H9 (cell line): ENCODE data around the gene SRSF10. TPM values are rescaled to one million over a fixed set of nuclear protein-coding genes. Genes with fewer than 3 reads are reported as not detected.

Experiments used
- DNase-seq: peaks from one replicate; pipeline ENCODE4 v3.0.0-alpha.2; 2017
- H2AFZ ChIP-seq: one replicate; pipeline ENCODE4 v1.6.1; 2013; ENCODE audit warnings: mild to moderate bottlenecking, low read length, control low read depth, moderate library complexity
- H2AK5ac ChIP-seq: 2 replicates; pipeline ENCODE4 v1.6.1; 2013; ENCODE audit warnings: low read length, control low read depth, mixed read lengths; ENCODE audit not compliant: insufficient read length
- H2BK120ac ChIP-seq: one replicate; pipeline ENCODE4 v1.6.1; 2013; ENCODE audit warnings: low read depth, mild to moderate bottlenecking, low read length, control low read depth, inconsistent platforms; ENCODE audit not compliant: poor library complexity, severe bottlenecking
- H2BK12ac ChIP-seq: 2 replicates; pipeline ENCODE4 v1.6.1; 2013; ENCODE audit warnings: low read length, control low read depth, mixed read lengths, low read depth; ENCODE audit not compliant: insufficient read length
- H2BK15ac ChIP-seq: 2 replicates; pipeline ENCODE4 v1.6.1; 2013; ENCODE audit warnings: low read depth, low read length, control low read depth
- H2BK20ac ChIP-seq: one replicate; pipeline ENCODE4 v1.6.1; 2013; ENCODE audit warnings: low read depth, mild to moderate bottlenecking, low read length, control low read depth, inconsistent platforms; ENCODE audit not compliant: poor library complexity, severe bottlenecking
- H2BK5ac ChIP-seq: 2 replicates; pipeline ENCODE4 v1.6.1; 2013; ENCODE audit warnings: low read length, control low read depth, mixed read lengths; ENCODE audit not compliant: insufficient read length
- H3K14ac ChIP-seq: 2 replicates; pipeline ENCODE4 v1.6.1; 2013; ENCODE audit warnings: low read length, control low read depth; ENCODE audit not compliant: insufficient read depth
- H3K18ac ChIP-seq: 2 replicates; pipeline ENCODE4 v1.6.1; 2013; ENCODE audit warnings: low read depth, mild to moderate bottlenecking, mixed read lengths, low read length, control low read depth; ENCODE audit not compliant: insufficient read length
- H3K23ac ChIP-seq: 2 replicates; pipeline ENCODE4 v1.6.1; 2013; ENCODE audit warnings: low read length, control low read depth, mixed read lengths, low read depth; ENCODE audit not compliant: insufficient read length
- H3K23me2 ChIP-seq: 2 replicates; pipeline ENCODE4 v1.6.1; 2013; ENCODE audit warnings: low read depth, mild to moderate bottlenecking, mixed read lengths, low read length, control low read depth; ENCODE audit not compliant: insufficient read length, poor library complexity, severe bottlenecking
- H3K27ac ChIP-seq: 2 replicates; pipeline ENCODE4 v1.5.1; 2013; ENCODE audit warnings: low read length, control low read depth, mixed read lengths, low read depth; ENCODE audit not compliant: insufficient read length
- H3K27me3 ChIP-seq: 2 replicates; pipeline ENCODE4 v1.6.1; 2013; ENCODE audit warnings: low read length, control low read depth, inconsistent platforms; ENCODE audit not compliant: insufficient read depth
- H3K4ac ChIP-seq: 2 replicates; pipeline ENCODE4 v1.6.1; 2013; ENCODE audit warnings: low read depth, mild to moderate bottlenecking, control low read depth, inconsistent platforms, low read length, moderate library complexity
- H3K4me1 ChIP-seq: 2 replicates; pipeline ENCODE4 v1.6.1; 2013; ENCODE audit warnings: low read length, control low read depth, inconsistent platforms; ENCODE audit not compliant: insufficient read depth
- H3K4me2 ChIP-seq: 2 replicates; pipeline ENCODE4 v1.6.1; 2013; ENCODE audit warnings: low read length, control low read depth, mixed read lengths; ENCODE audit not compliant: insufficient read length, insufficient read depth
- H3K56ac ChIP-seq: 2 replicates; pipeline ENCODE4 v1.6.1; 2013; ENCODE audit warnings: low read depth, mild to moderate bottlenecking, mixed read lengths, low read length, control low read depth; ENCODE audit not compliant: insufficient read length
- H3K79me1 ChIP-seq: 2 replicates; pipeline ENCODE4 v1.6.1; 2013; ENCODE audit warnings: low read depth, mild to moderate bottlenecking, moderate library complexity, low read length, control low read depth, inconsistent platforms; ENCODE audit not compliant: insufficient read depth, poor library complexity, severe bottlenecking
- H3K79me2 ChIP-seq: 2 replicates; pipeline ENCODE4 v1.6.1; 2013; ENCODE audit warnings: low read length, control low read depth, inconsistent platforms; ENCODE audit not compliant: insufficient read depth
- H3K9ac ChIP-seq: 2 replicates; pipeline ENCODE4 v1.6.1; 2013; ENCODE audit warnings: low read length, control low read depth, mixed read lengths; ENCODE audit not compliant: insufficient read length; ENCODE audit errors: extremely low read depth
- H3K9me3 ChIP-seq: one replicate; pipeline ENCODE4 v1.6.1; 2013; ENCODE audit warnings: low read depth, low read length, inconsistent platforms; ENCODE audit not compliant: control insufficient read depth
- H3T11ph ChIP-seq: one replicate; pipeline ENCODE4 v1.6.1; 2013; ENCODE audit warnings: mild to moderate bottlenecking, low read length, control low read depth, inconsistent platforms
- H4K20me1 ChIP-seq: one replicate; pipeline ENCODE4 v1.6.1; 2013; ENCODE audit not compliant: control insufficient read depth, insufficient read length, insufficient read depth
- H4K5ac ChIP-seq: 2 replicates; pipeline ENCODE4 v1.6.1; 2013; ENCODE audit warnings: low read depth, mild to moderate bottlenecking, mixed read lengths, low read length, control low read depth; ENCODE audit not compliant: insufficient read length
- H4K8ac ChIP-seq: replicated peaks from 2 replicates; pipeline ENCODE4 v1.6.1; 2013; ENCODE audit warnings: low read length, control low read depth, mixed read lengths, low read depth; ENCODE audit not compliant: insufficient read length
- H4K91ac ChIP-seq: 2 replicates; pipeline ENCODE4 v1.6.1; 2013; ENCODE audit warnings: low read depth, mild to moderate bottlenecking, moderate library complexity, mixed read lengths, low read length, control low read depth; ENCODE audit not compliant: insufficient read length
- H3K27ac Mint-ChIP-seq, 3 experiments: 2 replicates in 2 of 3; 3 replicates in 1 of 3; pipeline ENCODE4 v1.8.0; 2020 to 2021; ENCODE audit warnings: mixed read lengths in 3 of 3, mild to moderate bottlenecking in 1 of 3, moderate library complexity in 1 of 3
- H3K27me3 Mint-ChIP-seq: 2 replicates; pipeline ENCODE4 v1.8.0; 2021; ENCODE audit warnings: low read depth, mild to moderate bottlenecking, moderate library complexity, mixed read lengths
- H3K36me3 Mint-ChIP-seq, 3 experiments: 2 replicates in 2 of 3; 3 replicates in 1 of 3; pipeline ENCODE4 v1.8.0; 2020 to 2021; ENCODE audit warnings: low read depth in 3 of 3, mixed read lengths in 3 of 3; ENCODE audit not compliant: insufficient read depth in 1 of 3
- H3K4me1 Mint-ChIP-seq, 2 experiments: 2 replicates each; pipeline ENCODE4 v1.8.0; 2020; ENCODE audit warnings: mixed read lengths in 2 of 2
- H3K4me3 Mint-ChIP-seq, 2 experiments: 2 replicates in 1 of 2; 3 replicates in 1 of 2; pipeline ENCODE4 v1.8.0; 2020 to 2021; ENCODE audit warnings: mild to moderate bottlenecking in 2 of 2, mixed read lengths in 2 of 2, moderate library complexity in 1 of 2
- H3K9me3 Mint-ChIP-seq, 2 experiments: 2 replicates in 1 of 2; 3 replicates in 1 of 2; pipeline ENCODE4 v1.8.0; 2020; ENCODE audit warnings: mild to moderate bottlenecking in 2 of 2, mixed read lengths in 2 of 2, moderate library complexity in 1 of 2
- CTCF ChIP-seq: fragments of 200-600 bp; sonication (generic); conservative IDR thresholded peaks from 3 replicates; pipeline ENCODE4 v1.8.0; 2021; ENCODE audit warnings: antibody characterized with exemption, mild to moderate bottlenecking
- WGBS: extraction: QIAGEN DNeasy Blood & Tissue Kit; methylation state at CpG from one replicate; pipeline ENCODE4 v1.1.7; 2013; ENCODE audit warnings: missing lambda C conversion rate, low lambda C conversion rate, mixed read lengths; ENCODE audit not compliant: insufficient read length; ENCODE audit errors: extremely low coverage; 5-methylcytosine and 5-hydroxymethylcytosine counted together
- total RNA-seq: library from RNA; stranded (reverse); gene quantifications from 2 replicates; pipeline ENCODE4 v1.2.1, GENCODE V29; 2021

SRSF10 gene
- total RNA-seq, 1 experiment from 2014 or later = 238 TPM

GRCh38 chr1:23925279-23925678 lies 54.8 kb downstream of the SRSF10 start:
- Histone ChIP-seq H4K5ac (no peak overlapping the region), H3K79me2 (no peaks in the 10 kb centered on the region), H2BK5ac (no peak overlapping the region), H3K27ac (no peak overlapping the region), H3T11ph (no peak overlapping the region), H2BK12ac (no peak overlapping the region), H3K23me2 (no peaks in the 10 kb centered on the region), H3K56ac (no peak overlapping the region), H2AFZ (no peak overlapping the region), H3K4me1 (no peaks in the 10 kb centered on the region), H3K14ac (no peak overlapping the region), H3K4ac (no peak overlapping the region), H4K8ac (no peak overlapping the region), H4K20me1 (no peaks in the 10 kb centered on the region), H4K91ac (no peak overlapping the region), H3K18ac (no peak overlapping the region), H2BK15ac (no peak overlapping the region), H2AK5ac (no peak overlapping the region), H3K9me3 (no peaks in the 10 kb centered on the region), H3K79me1 (no peaks in the 10 kb centered on the region), H3K27me3 (no peaks in the 10 kb centered on the region), H2BK20ac (no peak overlapping the region), H2BK120ac (no peak overlapping the region), H3K4me2 (no peak overlapping the region), H3K23ac (no peak overlapping the region), H3K9ac (no peak overlapping the region)
- Mint-ChIP-seq H3K4me1 (peaks cover 0 to 3% of the 10 kb centered on the region in 2 experiments; a peak in 1 of 4 replicates), H3K4me3 (no peak overlapping the region), H3K27me3 (peaks cover 1% of the 10 kb centered on the region; the same call in 1 of the 2 replicates), H3K36me3 (no peaks in the 10 kb centered on the region), H3K27ac (no peak overlapping the region), H3K9me3 (no peaks in the 10 kb centered on the region)
- TF ChIP-seq CTCF = no peak
- no peak for DNase-seq
- no CpG with 5 or more reads among the region's 3 CpGs for WGBS
